Non-pigmented ciliary epithelial cell (primary cell): ENCODE measurements around the gene GJA5.
"Not testable (repeated sequence)": the region's sequence is repeated elsewhere in the genome, so short reads cannot be mapped to it uniquely, and the experiment has no call there.

Experiments used
- DNase-seq: peaks from one replicate; pipeline ENCODE4 v3.0.0-alpha.2; 2010; ENCODE audit warnings: low read depth

GJA5 gene

DNA sequence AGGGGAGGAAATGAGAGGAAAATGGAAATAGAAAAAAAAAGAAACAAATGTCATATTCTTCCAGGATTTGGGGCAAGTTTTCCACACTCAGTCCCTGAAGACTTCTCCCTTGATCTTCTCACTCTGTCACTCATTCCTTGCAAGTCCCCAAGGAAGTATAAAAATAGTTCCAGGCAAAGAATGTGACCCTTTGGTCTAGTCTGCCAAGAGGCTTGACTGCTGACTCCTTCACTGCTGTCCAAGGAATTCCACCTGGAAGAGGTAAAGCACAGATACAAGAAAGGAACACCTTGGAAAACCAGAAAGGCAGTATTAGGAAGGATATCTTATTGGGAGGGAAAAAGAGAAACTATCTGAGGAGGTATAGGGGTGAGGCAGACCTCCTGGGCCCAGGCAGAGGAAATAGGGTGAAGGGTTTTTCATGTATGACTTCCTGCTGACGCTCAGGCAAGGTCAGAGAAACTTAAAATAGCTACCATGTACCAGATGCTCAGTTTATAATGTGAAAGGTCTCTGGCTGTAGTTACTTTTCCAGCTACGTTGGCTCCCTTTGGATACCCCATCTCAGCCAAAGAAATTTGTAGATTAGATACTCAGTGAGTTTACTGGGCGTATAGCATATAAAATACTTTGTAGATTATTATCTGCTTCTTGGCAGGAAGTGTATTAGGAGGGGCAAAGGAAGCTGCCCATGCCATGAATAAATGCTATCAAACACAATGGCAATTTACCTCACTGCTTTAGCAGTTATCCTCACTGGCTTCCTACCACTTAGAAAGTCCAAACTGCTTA, 2.0 kb upstream of the GJA5 start:
- no peak for DNase-seq

GRCh38 chr1:147758379-147759100, 1.9 kb downstream of the GJA5 start:
- no peak for DNase-seq

- no peak for DNase-seq
Observed at GRCh38 chr1:147757015-147757990, 3.1 kb downstream of the GJA5 start.

DNA sequence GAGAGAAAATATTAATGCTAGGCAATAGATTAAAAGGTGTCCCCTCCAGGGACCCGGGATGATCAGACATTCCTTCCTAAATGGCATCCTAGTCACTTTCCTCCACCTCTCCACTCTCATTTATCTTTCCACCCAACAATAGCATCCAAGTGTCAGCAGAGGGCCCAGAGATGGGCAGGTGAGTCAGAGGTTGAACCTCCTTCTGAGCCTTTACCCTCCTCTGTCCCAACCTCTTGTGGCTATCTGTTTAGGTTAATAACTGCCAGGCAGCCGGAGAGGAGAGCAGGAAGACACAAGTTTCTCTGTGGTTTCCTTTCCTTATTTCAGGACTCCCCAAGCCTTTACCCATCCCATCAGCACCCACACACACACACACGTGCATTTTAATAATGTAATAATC, 4.1 kb downstream of the GJA5 start:
- no peak for DNase-seq

DNA sequence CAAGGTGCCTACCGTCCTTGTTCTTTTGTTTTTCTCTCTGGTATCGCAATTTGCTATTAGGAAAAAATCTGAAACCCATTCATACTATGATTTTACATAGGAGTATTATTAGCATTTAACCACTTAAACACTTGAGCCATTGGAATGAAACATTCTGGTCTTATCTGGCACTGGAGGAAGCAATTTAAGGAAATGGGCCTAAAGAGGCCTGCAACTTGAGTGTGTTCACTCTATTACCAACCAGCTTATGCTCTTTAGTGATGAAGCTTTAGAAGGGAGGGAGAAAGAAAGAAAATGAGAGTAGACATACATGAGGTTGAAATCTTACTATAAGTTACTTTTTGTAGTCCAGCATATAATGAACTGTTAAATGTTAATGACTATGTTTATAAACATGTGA, 5.7 kb downstream of the GJA5 start:
- no peak for DNase-seq

GRCh38 chr1:147753081-147753480, 7.3 kb downstream of the GJA5 start:
- no peak for DNase-seq

GRCh38 chr1:147752511-147752910, 7.9 kb downstream of the GJA5 start:
- no peak for DNase-seq

- no peak for DNase-seq
Observed at GRCh38 chr1:147751346-147751745, 9.1 kb downstream of the GJA5 start.

DNA sequence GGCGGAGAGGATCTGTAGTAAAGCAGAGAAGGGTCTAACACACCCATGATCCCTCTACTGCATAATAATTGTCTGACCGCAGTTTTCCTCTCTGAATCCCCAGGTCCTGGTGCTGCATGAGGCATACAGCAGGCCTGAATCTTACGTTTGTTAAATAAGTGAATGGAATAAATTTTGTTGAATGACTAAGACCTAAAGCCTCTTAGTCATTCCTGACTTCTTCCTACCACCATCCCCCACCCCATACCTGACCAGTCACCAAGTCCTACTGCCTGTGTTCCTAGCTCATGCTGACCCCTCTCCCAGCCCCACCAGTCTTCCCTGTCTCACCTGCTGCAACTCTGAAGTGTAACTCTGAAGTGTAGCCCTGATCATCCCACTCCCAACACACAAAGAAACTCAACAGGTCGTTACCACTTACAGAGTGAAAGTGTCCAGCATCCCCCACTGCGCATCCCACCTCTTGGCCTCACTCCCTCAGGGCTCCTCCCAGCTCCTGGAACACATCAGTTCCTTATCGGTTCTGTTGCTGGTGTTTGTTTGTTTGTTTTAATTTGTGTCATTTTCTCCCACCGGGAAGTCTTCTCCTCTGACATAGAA, 9.7 kb downstream of the GJA5 start:
- no peak for DNase-seq

GRCh38 chr1:147749792-147750191, 10.6 kb downstream of the GJA5 start:
- no peak for DNase-seq

DNA sequence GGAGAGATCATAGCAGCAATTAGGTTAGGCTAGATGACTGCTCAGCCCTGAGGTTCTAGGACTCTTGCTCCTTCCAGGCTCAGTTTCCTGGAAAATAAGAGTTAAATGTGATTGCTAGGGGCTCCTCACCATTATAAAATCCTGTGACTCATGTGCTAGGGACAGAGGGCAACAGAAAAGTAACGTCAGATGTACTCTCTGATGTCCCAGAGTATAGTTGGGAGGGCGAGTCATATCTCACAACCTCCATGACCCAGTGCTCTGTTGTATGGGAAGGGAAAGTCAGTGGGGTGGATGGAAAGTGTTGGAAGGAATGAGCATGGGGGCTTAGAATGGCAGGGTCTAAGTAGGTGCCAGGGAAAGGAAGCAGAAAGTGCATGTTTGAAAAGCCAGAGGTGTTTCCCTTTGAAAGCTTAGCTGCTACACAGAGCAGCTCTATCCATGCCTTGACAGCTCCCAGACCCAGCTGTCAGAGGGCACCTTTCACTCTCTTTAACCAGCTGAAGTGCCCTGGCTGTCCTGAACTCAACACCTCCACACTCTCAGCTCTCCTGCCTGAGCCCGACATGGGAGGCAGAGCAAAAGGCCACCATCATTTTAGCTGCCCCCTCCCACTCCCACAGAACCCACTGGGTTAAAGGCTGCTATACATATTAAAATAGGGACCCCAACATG, 11.6 kb downstream of the GJA5 start:
- DNase-seq, result no peak

GRCh38 chr1:147747966-147748365, 12.4 kb downstream of the GJA5 start:
- no peak for DNase-seq

GRCh38 chr1:147745271-147745670, 15.1 kb downstream of the GJA5 start:
- DNase-seq, result no peak

DNA sequence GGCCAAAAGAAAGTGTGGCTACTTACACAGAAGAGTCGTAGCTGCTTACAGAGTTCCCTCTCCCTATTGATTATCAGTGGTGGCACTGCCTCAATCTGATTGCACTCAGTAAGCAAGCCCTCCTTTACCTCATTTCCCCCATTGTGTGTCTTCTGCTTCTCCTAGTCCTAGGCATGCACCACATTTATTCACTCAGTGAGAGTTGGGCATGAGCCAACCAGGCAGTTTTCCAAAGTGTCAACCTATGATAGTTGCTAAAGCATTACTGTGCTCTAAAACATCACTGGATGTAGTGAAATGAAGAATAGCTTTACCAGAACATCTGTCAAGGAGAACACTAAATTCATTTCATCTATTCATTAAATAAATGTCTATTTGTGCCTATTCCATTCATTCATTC, 19.3 kb downstream of the GJA5 start:
- no peak for DNase-seq

DNA sequence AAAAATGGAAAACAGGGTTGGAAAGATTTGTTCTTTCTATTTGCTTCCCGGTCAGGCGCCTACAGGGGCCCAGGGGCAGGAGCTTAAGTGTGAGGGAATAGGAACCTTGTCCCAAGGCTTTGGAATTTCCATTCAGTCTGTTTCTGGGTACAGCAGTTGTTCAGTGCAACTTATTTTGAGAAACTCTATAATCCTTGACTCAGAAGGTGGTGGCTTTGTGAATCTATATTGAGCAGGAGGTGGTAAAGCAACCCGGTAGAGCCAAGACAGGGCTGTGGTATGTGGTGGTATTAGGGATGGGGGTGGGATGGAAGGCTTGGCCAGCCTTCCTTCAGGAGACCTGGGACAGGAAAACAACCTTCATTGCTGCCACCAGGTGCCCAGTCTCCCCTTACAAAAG, 20.0 kb downstream of the GJA5 start:
- no peak for DNase-seq

DNA sequence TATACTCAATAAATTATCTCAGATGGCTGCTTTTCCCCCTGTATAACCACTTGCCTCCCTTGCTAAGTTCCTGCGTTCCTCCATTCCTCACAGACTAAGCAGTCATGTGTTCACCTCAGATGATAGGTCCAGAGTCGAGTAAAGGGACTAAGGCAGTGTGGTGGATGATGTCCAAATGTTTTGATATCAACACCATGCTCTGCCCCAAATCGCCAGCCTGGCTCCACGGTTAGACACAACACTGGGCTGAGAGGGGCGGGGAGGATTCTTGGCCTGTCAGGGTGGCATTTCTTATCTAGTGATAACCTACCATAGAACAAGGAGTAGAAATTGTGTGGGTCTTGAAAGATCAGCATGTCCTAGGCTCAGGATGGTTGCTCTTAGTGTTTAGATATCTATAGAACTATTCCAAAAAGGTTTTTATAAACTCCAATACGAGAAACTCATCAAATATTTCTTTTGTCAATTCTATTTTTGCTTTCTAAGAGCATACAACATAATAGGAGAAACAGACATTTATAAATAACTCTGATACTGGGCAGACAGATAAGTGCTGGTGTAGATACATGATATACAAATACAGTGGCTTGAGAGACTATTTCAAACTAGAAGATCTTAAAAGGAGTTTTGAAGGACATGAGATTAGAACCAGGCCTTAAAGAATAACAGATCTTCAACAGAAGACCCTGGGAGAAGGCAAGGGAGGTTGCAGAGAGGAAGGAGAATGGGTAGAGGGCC, 21.5 kb downstream of the GJA5 start:
- no peak for DNase-seq

- no peak for DNase-seq
Observed at GRCh38 chr1:147738129-147738528, 22.3 kb downstream of the GJA5 start.

- DNase-seq, result no peak
Observed at GRCh38 chr1:147736883-147737282, 23.5 kb downstream of the GJA5 start.

DNA sequence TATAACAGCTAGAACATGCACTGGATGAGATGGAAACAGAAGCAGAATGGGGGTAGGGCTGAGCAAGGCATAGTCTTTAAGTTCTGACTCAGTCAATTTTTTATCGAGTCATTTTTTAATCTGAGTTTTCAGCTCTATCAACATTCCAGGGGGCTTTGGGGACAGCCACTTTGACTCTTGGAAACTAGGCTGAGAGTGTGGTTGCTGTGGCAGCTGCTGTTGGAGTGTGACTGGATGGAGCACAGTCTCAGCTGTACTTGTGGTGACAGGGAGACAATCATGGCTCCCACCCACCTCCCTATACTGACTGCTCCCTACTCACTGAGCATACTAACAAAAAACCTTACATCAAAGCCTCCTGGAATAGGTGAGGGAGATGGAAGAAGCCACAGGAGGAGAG, 25.0 kb downstream of the GJA5 start:
- DNase-seq, result no peak

DNA sequence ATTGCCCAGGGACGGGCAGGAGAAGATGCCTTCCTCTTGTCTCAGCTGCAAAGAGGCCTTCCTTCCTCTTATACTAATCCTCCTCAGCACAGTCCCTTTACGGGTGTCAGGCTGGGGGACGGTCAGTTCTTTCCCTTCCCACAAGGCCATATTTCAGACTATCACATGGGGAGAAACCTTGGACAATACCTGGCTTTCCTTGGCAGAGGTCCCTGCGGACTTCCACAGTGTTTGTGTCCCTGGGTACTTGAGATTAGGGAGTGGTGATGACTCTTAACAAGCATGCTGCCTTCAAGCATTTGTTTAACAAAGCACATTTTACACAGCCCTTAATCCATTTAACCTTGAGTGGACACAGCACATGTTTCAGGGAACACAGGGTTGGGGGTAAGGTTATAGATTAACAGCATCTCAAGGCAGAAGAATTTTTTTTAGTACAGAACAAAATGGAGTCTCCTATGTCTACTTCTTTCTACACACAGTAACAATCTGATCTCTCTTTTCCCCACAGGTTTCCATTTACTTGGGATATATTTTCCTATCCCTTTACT, 26.0 kb downstream of the GJA5 start:
- not testable (repeated sequence) for DNase-seq
